ENCODE data around the gene CES3. TPM values are rescaled to one million over a fixed set of nuclear protein-coding genes. Genes with fewer than 3 reads are reported as not detected.

CES3 gene
- total and polyA plus RNA-seq, 9 of the 15 experiments (the other 6 are each of a cell fraction or from before 2014, with no cell fraction given), result 0.06 to 2.2 (median 0.68) TPM

DNA sequence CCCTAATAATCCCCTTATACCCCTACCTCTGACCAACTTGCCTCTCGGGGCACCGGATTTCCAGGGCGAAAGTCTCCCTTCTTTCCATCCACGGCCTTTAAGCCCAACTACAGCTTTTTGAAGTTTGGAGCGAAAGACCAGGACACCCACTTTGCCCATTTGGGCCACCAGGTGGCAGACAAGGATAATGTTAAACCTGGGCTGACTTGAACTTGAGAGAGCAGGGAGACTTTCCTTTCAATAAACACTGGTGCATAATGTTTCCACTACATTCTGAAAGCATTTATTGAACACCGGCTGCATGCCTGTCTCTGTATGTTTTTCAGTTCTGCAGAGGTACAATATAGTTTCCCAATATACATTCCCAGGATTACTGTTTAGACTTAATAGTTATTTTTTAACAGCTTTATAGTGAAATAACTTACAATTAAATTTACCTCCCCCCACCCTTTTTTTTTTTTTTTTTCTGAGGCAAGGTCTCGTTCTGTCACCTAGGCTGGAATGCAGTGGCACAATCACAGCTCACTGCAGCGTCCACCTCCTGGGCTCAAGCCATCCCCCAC lies 6.9 kb upstream of the CES3 start (continued):
- TF ChIP-seq SIX5 (IDR thresholded peaks at IDR 0.05; ENCODE audit: borderline replicate concordance in 1 of 2, insufficient read depth in 1 of 2, low read depth in 1 of 2, low read length in 2 of 2) (no peak), RCOR1 (IDR thresholded peaks at IDR 0.05; ENCODE audit: borderline replicate concordance in 1 of 2, low read depth in 2 of 2, low read length in 2 of 2) (peak in 1 of 2 experiments; percentile 31; a peak in 1 of 4 replicates), RAD21 (CRISPR knock-in tag; conservative IDR thresholded peaks at IDR 0.05 in 1 of 2, IDR thresholded peaks at IDR 0.05 in 1 of 2) (peak; percentile 77 to 90), TAF9B (IDR thresholded peaks at IDR 0.05; ENCODE audit: partially characterized antibody) (no peak), DIDO1 (tag; IDR thresholded peaks at IDR 0.05; ENCODE audit: low read depth) (no peak), C11orf30 (IDR thresholded peaks at IDR 0.05; ENCODE audit: low read depth) (no peak), GTF2E2 (tag; IDR thresholded peaks at IDR 0.05) (no peak), STAG1 (CRISPR knock-in tag; IDR thresholded peaks at IDR 0.05; ENCODE audit: borderline replicate concordance) (peak; percentile 54; the same call in 1 of the 2 replicates), BCOR (IDR thresholded peaks at IDR 0.05) (0 out of 2 replicates have a peak, but pooled peaks have one; percentile 35), PPARD (CRISPR knock-in tag; IDR thresholded peaks at IDR 0.05) (no peak)
- TF ChIP-seq, protein P1, sequence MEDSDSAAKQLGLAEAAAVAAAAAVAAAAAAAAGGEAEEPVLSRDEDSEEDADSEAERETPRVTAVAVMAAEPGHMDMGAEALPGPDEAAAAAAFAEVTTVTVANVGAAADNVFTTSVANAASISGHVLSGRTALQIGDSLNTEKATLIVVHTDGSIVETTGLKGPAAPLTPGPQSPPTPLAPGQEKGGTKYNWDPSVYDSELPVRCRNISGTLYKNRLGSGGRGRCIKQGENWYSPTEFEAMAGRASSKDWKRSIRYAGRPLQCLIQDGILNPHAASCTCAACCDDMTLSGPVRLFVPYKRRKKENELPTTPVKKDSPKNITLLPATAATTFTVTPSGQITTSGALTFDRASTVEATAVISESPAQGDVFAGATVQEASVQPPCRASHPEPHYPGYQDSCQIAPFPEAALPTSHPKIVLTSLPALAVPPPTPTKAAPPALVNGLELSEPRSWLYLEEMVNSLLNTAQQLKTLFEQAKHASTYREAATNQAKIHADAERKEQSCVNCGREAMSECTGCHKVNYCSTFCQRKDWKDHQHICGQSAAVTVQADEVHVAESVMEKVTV (CRISPR knock-in tag; IDR thresholded peaks at IDR 0.05), result peak; percentile 63
- TF ChIP-seq, protein P2, sequence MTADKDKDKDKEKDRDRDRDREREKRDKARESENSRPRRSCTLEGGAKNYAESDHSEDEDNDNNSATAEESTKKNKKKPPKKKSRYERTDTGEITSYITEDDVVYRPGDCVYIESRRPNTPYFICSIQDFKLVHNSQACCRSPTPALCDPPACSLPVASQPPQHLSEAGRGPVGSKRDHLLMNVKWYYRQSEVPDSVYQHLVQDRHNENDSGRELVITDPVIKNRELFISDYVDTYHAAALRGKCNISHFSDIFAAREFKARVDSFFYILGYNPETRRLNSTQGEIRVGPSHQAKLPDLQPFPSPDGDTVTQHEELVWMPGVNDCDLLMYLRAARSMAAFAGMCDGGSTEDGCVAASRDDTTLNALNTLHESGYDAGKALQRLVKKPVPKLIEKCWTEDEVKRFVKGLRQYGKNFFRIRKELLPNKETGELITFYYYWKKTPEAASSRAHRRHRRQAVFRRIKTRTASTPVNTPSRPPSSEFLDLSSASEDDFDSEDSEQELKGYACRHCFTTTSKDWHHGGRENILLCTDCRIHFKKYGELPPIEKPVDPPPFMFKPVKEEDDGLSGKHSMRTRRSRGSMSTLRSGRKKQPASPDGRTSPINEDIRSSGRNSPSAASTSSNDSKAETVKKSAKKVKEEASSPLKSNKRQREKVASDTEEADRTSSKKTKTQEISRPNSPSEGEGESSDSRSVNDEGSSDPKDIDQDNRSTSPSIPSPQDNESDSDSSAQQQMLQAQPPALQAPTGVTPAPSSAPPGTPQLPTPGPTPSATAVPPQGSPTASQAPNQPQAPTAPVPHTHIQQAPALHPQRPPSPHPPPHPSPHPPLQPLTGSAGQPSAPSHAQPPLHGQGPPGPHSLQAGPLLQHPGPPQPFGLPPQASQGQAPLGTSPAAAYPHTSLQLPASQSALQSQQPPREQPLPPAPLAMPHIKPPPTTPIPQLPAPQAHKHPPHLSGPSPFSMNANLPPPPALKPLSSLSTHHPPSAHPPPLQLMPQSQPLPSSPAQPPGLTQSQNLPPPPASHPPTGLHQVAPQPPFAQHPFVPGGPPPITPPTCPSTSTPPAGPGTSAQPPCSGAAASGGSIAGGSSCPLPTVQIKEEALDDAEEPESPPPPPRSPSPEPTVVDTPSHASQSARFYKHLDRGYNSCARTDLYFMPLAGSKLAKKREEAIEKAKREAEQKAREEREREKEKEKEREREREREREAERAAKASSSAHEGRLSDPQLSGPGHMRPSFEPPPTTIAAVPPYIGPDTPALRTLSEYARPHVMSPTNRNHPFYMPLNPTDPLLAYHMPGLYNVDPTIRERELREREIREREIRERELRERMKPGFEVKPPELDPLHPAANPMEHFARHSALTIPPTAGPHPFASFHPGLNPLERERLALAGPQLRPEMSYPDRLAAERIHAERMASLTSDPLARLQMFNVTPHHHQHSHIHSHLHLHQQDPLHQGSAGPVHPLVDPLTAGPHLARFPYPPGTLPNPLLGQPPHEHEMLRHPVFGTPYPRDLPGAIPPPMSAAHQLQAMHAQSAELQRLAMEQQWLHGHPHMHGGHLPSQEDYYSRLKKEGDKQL (CRISPR knock-in tag; IDR thresholded peaks at IDR 0.05; ENCODE audit: borderline replicate concordance), result no peak

Data from K562 (cell line).